Ecto neural progenitor cell (in vitro differentiated cells): ENCODE results near the gene HS3ST1.
"Not testable (repeated sequence)": the region's sequence is repeated elsewhere in the genome, so short reads cannot be mapped to it uniquely, and the experiment has no call there.

Experiments
- DNase-seq: peaks from one replicate; pipeline ENCODE4 v3.0.0-alpha.2; 2018; ENCODE audit warnings: low spot score

The HS3ST1 gene

GRCh38 chr4:11399461-11399971 is 29.2 kb downstream of the HS3ST1 start:
- no peak for DNase-seq

GRCh38 chr4:11397819-11398610 is 30.7 kb downstream of the HS3ST1 start:
- no peak for DNase-seq

GRCh38 chr4:11397146-11397545 is 31.5 kb downstream of the HS3ST1 start:
- no peak for DNase-seq

GRCh38 chr4:11393551-11393950 is 35.1 kb downstream of the HS3ST1 start:
- DNase-seq, result no peak

GRCh38 chr4:11384072-11384471 is 44.6 kb downstream of the HS3ST1 start:
- not testable (repeated sequence) for DNase-seq

GRCh38 chr4:11376571-11376970 is 52.1 kb downstream of the HS3ST1 start:
- no peak for DNase-seq

- no peak for DNase-seq
Measured at GRCh38 chr4:11376146-11376545, 52.5 kb downstream of the HS3ST1 start.

- DNase-seq, result no peak
Measured at GRCh38 chr4:11368701-11369115, 60.0 kb downstream of the HS3ST1 start.

- DNase-seq, result no peak
Measured at GRCh38 chr4:11367371-11367770, 61.3 kb downstream of the HS3ST1 start.

GRCh38 chr4:11366859-11367258 is 61.8 kb downstream of the HS3ST1 start:
- no peak for DNase-seq

- DNase-seq, result no peak
Measured at GRCh38 chr4:11365039-11365438, 63.7 kb downstream of the HS3ST1 start.

- DNase-seq, result no peak
Measured at GRCh38 chr4:11359591-11359990, 69.1 kb downstream of the HS3ST1 start.

- no peak for DNase-seq
Measured at GRCh38 chr4:11355226-11355625, 73.5 kb downstream of the HS3ST1 start.

GRCh38 chr4:11354531-11354930 is 74.2 kb downstream of the HS3ST1 start:
- DNase-seq, result no peak

- DNase-seq, result no peak
Measured at GRCh38 chr4:11348449-11349088, 80.1 kb downstream of the HS3ST1 start.

- no peak for DNase-seq
Measured at GRCh38 chr4:11344916-11345315, 83.8 kb downstream of the HS3ST1 start.

GRCh38 chr4:11343536-11343935 is 85.2 kb downstream of the HS3ST1 start:
- no peak for DNase-seq
